CD4-positive, alpha-beta T cell (primary cell): Measurements from ENCODE around the gene CYTL1. TPM values are rescaled to one million over a fixed set of nuclear protein-coding genes. Genes with fewer than 3 reads are reported as not detected.
A peak's percentile ranks its signal among the peaks of the same experiment; 100 is the strongest.

Experiments used
- ATAC-seq: fragments of 200-7000 bp; cut with Tn5 transposase; one replicate; pipeline ENCODE4 v1.10.0; 2022; ENCODE audit warnings: mild to moderate bottlenecking; ENCODE audit not compliant: poor library complexity
- CTCF ChIA-PET: fragments of 350-600 bp; sonication (Branson Sonifier 250); formaldehyde crosslinking; loops from one replicate; lab custom pipeline; 2021; ENCODE audit warnings: antibody characterized with exemption, inconsistent platforms; lab: Charles Lee
- POLR2A ChIA-PET: fragments of 350-600 bp; sonication (Branson Sonifier 250); formaldehyde crosslinking; loops from one replicate; lab custom pipeline; 2021; ENCODE audit warnings: antibody characterized with exemption, inconsistent platforms; lab: Charles Lee
- DNase-seq, 14 experiments: peaks; one replicate each; pipeline ENCODE4 v3.0.0-alpha.2; 2013 to 2020; ENCODE audit warnings: mixed read lengths in 2 of 14
- H3K27ac ChIP-seq, 2 donors: one replicate each; pipeline versions ENCODE4 v1.5.1 to v1.7.0; 2013; ENCODE audit warnings: low read length in 2 of 2, low read depth in 1 of 2, mild to moderate bottlenecking in 1 of 2
- H3K27me3 ChIP-seq, 2 experiments: 1 replicate in 1 of 2; 2 replicates in 1 of 2; pipeline versions ENCODE4 v1.6.1 to v1.7.0; 2013; ENCODE audit warnings: low read length in 2 of 2, control low read depth in 1 of 2, mild to moderate bottlenecking in 1 of 2, moderate library complexity in 1 of 2; ENCODE audit not compliant: insufficient read depth in 2 of 2, control insufficient read depth in 1 of 2
- H3K36me3 ChIP-seq: one replicate; pipeline ENCODE4 v1.6.1; 2013; ENCODE audit warnings: low read length, control low read depth; ENCODE audit not compliant: insufficient read depth
- H3K4me1 ChIP-seq: one replicate; pipeline ENCODE4 v1.6.1; 2013; ENCODE audit warnings: low read length, control low read depth; ENCODE audit not compliant: insufficient read depth
- H3K4me3 ChIP-seq: one replicate; pipeline ENCODE4 v1.5.1; 2013; ENCODE audit warnings: mild to moderate bottlenecking, low read length, moderate library complexity
- H3K9me3 ChIP-seq, 2 experiments: 1 replicate in 1 of 2; 2 replicates in 1 of 2; pipeline versions ENCODE4 v1.6.1 to v1.7.0; 2013; ENCODE audit warnings: low read length in 2 of 2, mild to moderate bottlenecking in 2 of 2, control low read depth in 1 of 2, moderate library complexity in 1 of 2; ENCODE audit not compliant: control insufficient read depth in 1 of 2, insufficient read depth in 1 of 2
- H3K27ac Mint-ChIP-seq: one replicate; pipeline ENCODE4 v1.8.0; 2020; ENCODE audit warnings: mixed read lengths
- H3K27me3 Mint-ChIP-seq: one replicate; pipeline ENCODE4 v1.8.0; 2021; ENCODE audit warnings: mixed read lengths
- H3K36me3 Mint-ChIP-seq: one replicate; pipeline ENCODE4 v1.8.0; 2021; ENCODE audit warnings: low read depth, mixed read lengths
- H3K4me1 Mint-ChIP-seq: one replicate; pipeline ENCODE4 v1.8.0; 2021; ENCODE audit warnings: low read depth, mixed read lengths
- H3K4me3 Mint-ChIP-seq: one replicate; pipeline ENCODE4 v1.8.0; 2020; ENCODE audit warnings: mild to moderate bottlenecking, mixed read lengths
- H3K9me3 Mint-ChIP-seq: one replicate; pipeline ENCODE4 v1.8.0; 2020; ENCODE audit warnings: mixed read lengths
- CTCF ChIP-seq: fragments of 200-600 bp; IDR thresholded peaks from one replicate; pipeline ENCODE4 v1.8.0; 2022; ENCODE audit warnings: antibody characterized with exemption, mild to moderate bottlenecking
- intact Hi-C, 2 experiments: fragments of 100-400 bp; cut with DNase I in 1 of 2; cut with micrococcal nuclease in 1 of 2; formaldehyde crosslinking; loops; one replicate each; pipeline versions ENCODE4 v1.15.1 to v1.9.0; 2023 to 2025; cut with DNase I, micrococcal nuclease
- total RNA-seq, 174 experiments: library from RNA in 2 of 174; stranded (reverse) in 2 of 174; gene quantifications; one replicate each; pipeline ENCODE4 v1.2.3 and lab custom pipeline; 2021 to 2026

CYTL1 gene
- total RNA-seq, 2 experiments from 2014 or later: not detected

- TF ChIP-seq CTCF: no peak
- Mint-ChIP-seq H3K4me1 (peaks cover 11% of the 10 kb centered on the region), H3K9me3 (no peaks in the 10 kb centered on the region), H3K36me3 (no peaks in the 10 kb centered on the region), H3K27me3 (peaks cover 83% of the 10 kb centered on the region), H3K4me3 (no peak overlapping the region), H3K27ac (no peak overlapping the region)
- ChIA-PET POLR2A (no interaction called here), CTCF (interaction anchor here (0.7 kb wide), 1 partner anchor 270 kb away, joined by 3 read pairs; no protein-coding TSS in a partner anchor)
- Histone ChIP-seq H3K36me3 (no peaks in the 10 kb centered on the region), H3K4me1 (peaks cover 12% of the 10 kb centered on the region), H3K27ac (no peak overlapping the region), H3K4me3 (no peak overlapping the region), H3K9me3 (peaks cover 0 to 8% of the 10 kb centered on the region in 2 experiments), H3K27me3 (peaks cover 30% of the 10 kb centered on the region in 2 experiments)
- ATAC-seq (no peak), DNase-seq (no peak)
- intact Hi-C loops: no loop called here
Observed at GRCh38 chr4:5048721-5049120, 29.5 kb upstream of the CYTL1 start.

DNA sequence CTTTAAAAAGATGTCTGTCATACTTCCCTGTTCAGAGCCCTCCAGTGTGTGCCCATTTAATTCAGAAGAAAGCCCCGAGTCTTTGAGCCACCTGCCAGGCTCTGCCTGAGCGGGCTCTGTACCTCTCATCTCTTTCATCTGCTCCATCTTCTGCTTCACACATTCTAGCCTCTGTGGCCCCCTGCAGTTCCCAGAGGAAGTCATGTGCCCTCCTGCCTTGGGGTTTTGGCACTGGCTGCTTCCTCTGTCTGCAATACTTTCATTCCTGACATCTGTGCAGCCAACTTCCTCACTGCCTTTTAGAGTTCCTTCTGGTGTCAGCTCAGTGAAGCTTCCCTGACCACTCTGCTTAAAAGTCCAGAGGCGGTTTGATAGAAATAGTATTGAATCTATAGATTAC is 25.8 kb upstream of the CYTL1 start:
- TF ChIP-seq CTCF: no peak
- H3K27me3 Mint-ChIP-seq: peaks cover 66% of the 10 kb centered on the region
- Histone ChIP-seq H3K36me3 (no peaks in the 10 kb centered on the region), H3K4me3 (no peak overlapping the region), H3K27ac (no peak overlapping the region), H3K27me3 (peaks cover 4 to 13% of the 10 kb centered on the region in 2 experiments), H3K9me3 (no peaks in the 10 kb centered on the region), H3K4me1 (no peaks in the 10 kb centered on the region)
- intact Hi-C loops: no loop called here
- POLR2A ChIA-PET: no interaction called here
- no peak overlapping the region for H3K27ac Mint-ChIP-seq
- CTCF ChIA-PET: no interaction called here
- DNase-seq: peak in 1 of 14 experiments; percentile 21
- peaks cover under 1% of the 10 kb centered on the region for H3K4me1 Mint-ChIP-seq
- H3K9me3 Mint-ChIP-seq: no peaks in the 10 kb centered on the region
- no peak for ATAC-seq
- H3K36me3 Mint-ChIP-seq: no peaks in the 10 kb centered on the region
- no peak overlapping the region for H3K4me3 Mint-ChIP-seq

- TF ChIP-seq CTCF: no peak
- H3K27me3 Mint-ChIP-seq: peaks cover 59% of the 10 kb centered on the region
- no peak for ATAC-seq
- DNase-seq: no peak
- no peak overlapping the region for H3K4me3 Mint-ChIP-seq
- ChIA-PET POLR2A (no interaction called here), CTCF (no interaction called here)
- intact Hi-C loops: no loop called here
- H3K27ac ChIP-seq: no peak overlapping the region
- H3K36me3 Mint-ChIP-seq: no peaks in the 10 kb centered on the region
- H3K27me3 ChIP-seq: peaks cover 0 to 8% of the 10 kb centered on the region in 2 experiments
- no peaks in the 10 kb centered on the region for H3K4me1 Mint-ChIP-seq
- no peak overlapping the region for H3K27ac Mint-ChIP-seq
- no peaks in the 10 kb centered on the region for H3K9me3 Mint-ChIP-seq
- H3K4me1 ChIP-seq: no peaks in the 10 kb centered on the region
- no peaks in the 10 kb centered on the region for H3K9me3 ChIP-seq
- no peaks in the 10 kb centered on the region for H3K36me3 ChIP-seq
- no peak overlapping the region for H3K4me3 ChIP-seq
Observed at GRCh38 chr4:5044341-5044740, 25.1 kb upstream of the CYTL1 start.
